Measurements from ENCODE around the gene EMX1.

- no peak for TF ChIP-seq EZH2phosphoT487 (IDR thresholded peaks at IDR 0.05; ENCODE audit: borderline replicate concordance)
- TF ChIP-seq CTCF (conservative IDR thresholded peaks at IDR 0.05; ENCODE audit: low read length) = peak; percentile 44
These were observed 29.4 kb upstream of the EMX1 start for GRCh38 chr2:72887740-72888437.
